Lung (tissue), 12 donors: ENCODE data around the gene C1QTNF9B. TPM values are rescaled to one million over a fixed set of nuclear protein-coding genes. Genes with fewer than 3 reads are reported as not detected.

Experiments
- ATAC-seq: fragments of 200-7000 bp; cut with Tn5 transposase; one replicate; pipeline ENCODE4 v1.9.1; 2020; ENCODE audit warnings: moderate number of reproducible peaks; ENCODE audit not compliant: insufficient read depth, low FRiP score
- DNase-seq, 3 donors: peaks; one replicate each; pipeline ENCODE4 v3.0.0-alpha.2; 2013 to 2017
- H3K27ac ChIP-seq, 2 donors: one replicate each; pipeline ENCODE4 v1.5.1; 2013; ENCODE audit warnings: mild to moderate bottlenecking in 2 of 2, moderate library complexity in 2 of 2, control low read depth in 1 of 2, inconsistent platforms in 1 of 2, low read depth in 1 of 2, low read length in 1 of 2
- H3K27me3 ChIP-seq, 3 donors: one replicate each; pipeline ENCODE4 v1.5.1; 2013; ENCODE audit warnings: low read length in 2 of 3; ENCODE audit not compliant: control insufficient read depth in 3 of 3, insufficient read depth in 3 of 3
- H3K36me3 ChIP-seq, 4 donors: one replicate each; pipeline ENCODE4 v1.5.1; 2013; ENCODE audit warnings: low read length in 4 of 4, mild to moderate bottlenecking in 1 of 4, moderate library complexity in 1 of 4; ENCODE audit not compliant: control insufficient read depth in 4 of 4, insufficient read depth in 4 of 4
- H3K4me1 ChIP-seq, 5 donors: one replicate each; pipeline ENCODE4 v1.5.1; 2013; ENCODE audit warnings: low read length in 5 of 5, mild to moderate bottlenecking in 2 of 5, moderate library complexity in 1 of 5; ENCODE audit not compliant: control insufficient read depth in 5 of 5, insufficient read depth in 5 of 5
- H3K4me3 ChIP-seq: one replicate; pipeline ENCODE4 v1.5.1; 2013; ENCODE audit warnings: mild to moderate bottlenecking, control low read depth, moderate library complexity
- H3K9ac ChIP-seq, 2 donors: one replicate each; pipeline ENCODE4 v1.5.1; 2013; ENCODE audit warnings: low read length in 2 of 2, control low read depth in 1 of 2; ENCODE audit not compliant: insufficient read depth in 1 of 2
- H3K9me3 ChIP-seq, 4 donors: one replicate each; pipeline ENCODE4 v1.5.1; 2013; ENCODE audit warnings: low read length in 3 of 4, mild to moderate bottlenecking in 1 of 4, moderate library complexity in 1 of 4; ENCODE audit not compliant: control insufficient read depth in 4 of 4, insufficient read depth in 3 of 4
- CTCF ChIP-seq: IDR thresholded peaks from 2 replicates; pipeline ENCODE4 v1.5.1; 2012; ENCODE audit warnings: mild to moderate bottlenecking; ENCODE audit errors: control extremely low read depth, extremely low read depth
- WGBS, 2 donors: extraction: QIAGEN DNeasy Blood & Tissue Kit; methylation state at CpG; one replicate each; pipeline ENCODE4 v1.1.7; 2013; 5-methylcytosine and 5-hydroxymethylcytosine counted together
- polyA plus RNA-seq, 2 donors: library from polyadenylated mRNA; stranded (reverse); fragments of 200-250 nt; gene quantifications; one replicate each; pipeline ENCODE4 v1.2.1, GENCODE V29; 2013
- total RNA-seq, 2 donors: library from RNA; depleted of rRNA in 1 of 2; stranded (reverse); fragments of >200 nt in 1 of 2; gene quantifications; one replicate each; pipeline ENCODE4 v1.2.1, GENCODE V29; 2014 to 2021
- donor health status: control.
- donor health status: control.
- donor health status: Bipolar disorder and iron deficiency.
- donor health status: healthy.
- donor health status: DM: yes; HTN: yes; CAD: no.

The C1QTNF9B gene
- total and polyA plus RNA-seq, 4 donors: 0.21 TPM; not detected in 3

DNA sequence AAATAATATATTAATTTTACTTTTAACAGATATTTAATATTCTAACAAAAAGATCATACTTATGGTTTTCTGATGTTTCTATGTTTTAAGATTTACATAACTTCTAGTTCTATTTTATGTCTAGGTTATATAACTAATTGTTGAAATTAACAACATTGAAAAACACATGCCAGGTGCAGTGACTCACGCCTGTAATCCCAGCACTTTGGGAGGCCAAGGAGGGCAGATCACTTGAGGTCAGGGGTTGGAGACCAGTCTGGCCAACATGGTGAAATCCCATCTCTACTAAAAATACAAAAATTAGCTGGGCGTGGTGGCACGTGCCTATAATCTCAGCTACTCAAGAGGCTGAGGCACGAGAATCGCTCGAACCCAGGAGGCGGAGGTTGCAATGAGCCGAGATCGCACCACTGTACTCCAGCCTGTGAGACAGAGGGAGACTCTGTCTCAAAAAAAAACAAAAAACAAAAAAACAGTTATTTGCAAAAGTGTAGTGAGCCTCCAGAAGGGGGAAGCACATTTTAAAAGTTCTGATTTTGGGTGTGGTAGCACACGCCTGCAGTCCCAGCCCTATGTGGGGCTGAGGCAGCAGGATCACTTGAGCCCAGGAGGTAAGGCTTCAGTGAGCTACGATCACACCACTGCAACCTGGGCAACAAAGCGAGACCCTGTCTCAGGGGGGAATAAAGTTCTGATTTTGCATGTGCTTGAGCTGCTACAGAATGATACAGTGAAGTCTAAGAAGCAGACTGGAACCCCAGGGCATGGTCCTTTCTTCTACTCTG, 26.8 kb downstream of the C1QTNF9B start:
- H3K4me3 ChIP-seq: no peak overlapping the region
- DNase-seq (no peak), ATAC-seq (no peak)
- H3K36me3 ChIP-seq: peaks cover 0 to 11% (median 4%) of the 10 kb centered on the region in 4 donors
- no peaks in the 10 kb centered on the region for H3K9me3 ChIP-seq
- H3K9ac ChIP-seq: no peak overlapping the region
- TF ChIP-seq CTCF: no peak
- no peak overlapping the region for H3K27ac ChIP-seq
- H3K4me1 ChIP-seq: peaks cover 0 to 29% (median 9%) of the 10 kb centered on the region in 5 donors
- 77 to 94% methylated on average over 12 of the region's 12 CpGs for WGBS, 2 donors
- H3K27me3 ChIP-seq: no peaks in the 10 kb centered on the region

- Histone ChIP-seq H3K4me1 (peaks cover 0 to 29% (median 9%) of the 10 kb centered on the region in 5 donors), H3K27ac (no peak overlapping the region), H3K36me3 (peaks cover 0 to 9% (median 4%) of the 10 kb centered on the region in 4 donors), H3K9ac (no peak overlapping the region), H3K4me3 (no peak overlapping the region), H3K27me3 (no peaks in the 10 kb centered on the region), H3K9me3 (no peaks in the 10 kb centered on the region)
- ATAC-seq (no peak), DNase-seq (no peak)
- WGBS, 2 donors: 82 to 87% methylated on average over 5 of the region's 5 CpGs
- TF ChIP-seq CTCF: no peak
Observed at GRCh38 chr13:23868521-23868920, 28.8 kb downstream of the C1QTNF9B start.

GRCh38 chr13:23867027-23867491, 30.2 kb downstream of the C1QTNF9B start:
- no peak for ATAC-seq
- peak; percentile 25 to 46 (median 37) for DNase-seq
- WGBS, 2 donors: 71 to 78% methylated on average over 8 of the region's 8 CpGs

More at GRCh38 chr13:23867027-23867491, 30.2 kb downstream of the C1QTNF9B start:
- Histone ChIP-seq H3K4me3 (no peak overlapping the region), H3K27ac (peak overlapping the region in 1 of 2 donors; percentile 21), H3K9me3 (no peaks in the 10 kb centered on the region), H3K4me1 (peaks cover 0 to 32% (median 9%) of the 10 kb centered on the region in 5 donors), H3K9ac (peak overlapping the region in 1 of 2 donors; percentile 23), H3K27me3 (no peaks in the 10 kb centered on the region), H3K36me3 (peaks cover 0 to 8% (median 2%) of the 10 kb centered on the region in 4 donors)
- no peak for TF ChIP-seq CTCF
